Amniotic epithelial cell (primary cell): ENCODE results near the gene MAD2L1BP.

Experiments used
- DNase-seq: peaks from one replicate; pipeline ENCODE4 v3.0.0-alpha.2; 2010; ENCODE audit warnings: low read depth

MAD2L1BP gene

GRCh38 chr6:43667245-43668150, 31.9 kb downstream of the MAD2L1BP start:
- peak; percentile 41 for DNase-seq

- DNase-seq, result peak; percentile 37
These were observed 32.8 kb downstream of the MAD2L1BP start for GRCh38 chr6:43668151-43669028.

DNA sequence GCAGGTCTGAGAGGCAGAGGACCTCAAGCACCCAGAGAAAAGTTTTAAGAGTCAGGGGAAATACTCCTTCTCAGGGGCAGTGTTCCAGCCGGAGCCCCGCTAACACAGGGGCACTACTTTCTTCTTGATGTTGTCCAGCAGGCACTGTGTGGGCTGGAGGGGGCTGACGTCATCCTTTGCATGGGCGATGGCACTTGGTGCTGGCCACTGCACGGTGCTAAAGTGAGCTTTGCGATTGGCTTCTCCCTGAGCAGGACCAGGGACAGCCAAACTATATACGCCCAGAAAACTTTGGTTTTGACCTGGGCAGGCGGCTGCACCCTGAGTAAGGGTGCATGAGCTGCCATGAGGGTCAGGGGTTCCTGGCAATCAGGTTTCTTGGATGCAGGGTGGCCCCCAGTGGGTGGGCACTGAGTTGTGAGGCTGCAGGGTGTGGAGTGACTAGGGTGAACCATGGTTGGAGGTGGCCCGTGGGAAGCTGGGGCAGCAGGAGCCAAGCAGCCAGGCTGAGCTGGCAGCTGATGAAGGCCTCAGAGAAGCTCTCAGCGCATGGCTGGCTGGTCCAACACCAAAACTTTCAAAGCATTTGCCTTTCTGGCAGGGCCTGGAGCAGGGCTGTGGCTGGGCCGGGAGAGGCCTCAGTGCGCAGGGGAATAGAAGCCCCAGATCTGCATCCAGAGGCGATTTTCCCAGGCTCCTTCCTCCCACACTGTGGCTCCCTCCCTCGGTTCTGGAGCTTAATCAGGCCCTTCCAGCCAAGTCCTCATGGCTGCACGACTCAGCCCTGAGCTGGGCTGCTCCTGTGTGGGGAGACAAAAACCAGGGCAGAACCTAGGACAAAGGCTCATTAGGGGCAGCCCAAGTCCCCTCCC, 33.6 kb downstream of the MAD2L1BP start:
- DNase-seq, result peak; percentile 64

- no peak for DNase-seq
These were observed 34.4 kb downstream of the MAD2L1BP start for GRCh38 chr6:43669922-43670622.

GRCh38 chr6:43670623-43670986, 35.0 kb downstream of the MAD2L1BP start:
- DNase-seq, result no peak

GRCh38 chr6:43671011-43671800, 35.6 kb downstream of the MAD2L1BP start:
- no peak for DNase-seq

- DNase-seq, result no peak
These were observed 36.4 kb downstream of the MAD2L1BP start for GRCh38 chr6:43671801-43672690.

DNA sequence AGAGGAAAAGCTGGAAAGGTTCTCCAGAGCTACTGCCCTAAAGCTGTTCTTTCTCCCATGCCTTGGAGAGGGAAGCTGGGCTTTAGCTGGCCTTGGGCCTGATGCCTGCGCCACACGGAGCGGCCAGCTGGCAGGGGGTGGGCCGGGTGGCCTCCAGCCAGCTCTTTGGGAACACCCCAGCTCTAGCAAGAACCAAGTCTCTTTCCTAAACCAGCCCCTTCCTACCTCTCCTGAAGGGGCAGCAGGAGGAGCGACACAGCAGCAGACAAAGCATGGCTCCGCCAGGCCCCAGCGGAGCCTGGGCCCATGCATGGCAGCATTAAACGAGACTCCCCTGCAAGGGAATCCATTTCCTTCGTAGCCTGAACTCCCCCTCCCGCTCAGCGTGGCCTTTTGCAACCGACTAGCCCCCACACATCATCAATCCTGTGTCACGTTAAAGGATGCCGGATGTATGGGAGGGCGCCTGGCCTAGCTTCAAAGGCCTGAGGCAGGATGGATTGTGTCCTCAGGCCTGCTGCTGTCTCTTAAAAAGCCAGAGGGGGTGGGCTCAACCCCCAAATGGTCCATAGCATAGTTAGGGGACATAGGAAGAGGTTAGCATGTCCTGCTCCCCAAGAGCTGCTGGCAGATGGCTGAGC, 37.9 kb downstream of the MAD2L1BP start:
- DNase-seq, result no peak

- no peak for DNase-seq
These were observed 38.7 kb downstream of the MAD2L1BP start for GRCh38 chr6:43674291-43674690.

DNA sequence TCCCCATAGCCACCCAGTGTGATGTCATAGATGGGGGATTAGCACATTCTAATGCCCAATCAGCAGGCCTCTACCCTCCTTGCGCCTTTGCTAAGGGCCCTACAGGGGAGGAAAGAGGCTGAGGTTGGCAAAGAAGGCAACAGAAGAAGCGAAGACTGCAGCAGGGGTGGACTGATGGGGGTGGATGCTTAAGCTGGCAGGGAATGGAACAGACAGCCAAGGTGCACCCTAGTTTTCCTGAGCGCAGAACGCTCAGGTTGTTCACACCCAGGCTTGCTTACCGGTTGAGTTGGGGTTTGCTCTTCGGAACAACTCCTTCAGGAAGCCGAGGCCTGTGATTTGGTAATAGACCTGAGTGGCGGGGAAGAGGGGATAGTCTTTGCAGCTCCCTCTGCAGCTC, 39.3 kb downstream of the MAD2L1BP start:
- DNase-seq, result no peak

GRCh38 chr6:43676962-43677606, 41.4 kb downstream of the MAD2L1BP start:
- DNase-seq, result no peak

GRCh38 chr6:43677759-43678158, 42.1 kb downstream of the MAD2L1BP start:
- no peak for DNase-seq

GRCh38 chr6:43678341-43678740, 42.7 kb downstream of the MAD2L1BP start:
- no peak for DNase-seq

DNA sequence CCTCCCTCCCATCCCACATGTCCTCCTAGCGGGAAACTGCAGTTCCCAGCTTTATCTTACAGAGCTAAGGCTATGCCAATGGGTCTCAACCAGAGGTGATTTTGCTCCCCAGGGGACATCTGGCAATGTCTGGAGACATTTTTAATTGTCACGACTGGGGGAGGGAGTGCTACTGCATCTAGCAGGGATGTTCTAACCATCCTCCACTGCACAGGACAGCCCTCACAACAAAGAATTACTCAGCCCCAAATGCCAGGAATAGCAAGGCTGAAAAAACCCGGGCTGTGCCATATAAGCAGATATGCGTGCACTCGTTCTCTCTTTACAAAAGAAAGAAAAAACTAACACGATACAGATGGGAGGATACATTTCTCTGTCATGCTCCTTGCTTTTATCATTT, 43.4 kb downstream of the MAD2L1BP start:
- no peak for DNase-seq

DNA sequence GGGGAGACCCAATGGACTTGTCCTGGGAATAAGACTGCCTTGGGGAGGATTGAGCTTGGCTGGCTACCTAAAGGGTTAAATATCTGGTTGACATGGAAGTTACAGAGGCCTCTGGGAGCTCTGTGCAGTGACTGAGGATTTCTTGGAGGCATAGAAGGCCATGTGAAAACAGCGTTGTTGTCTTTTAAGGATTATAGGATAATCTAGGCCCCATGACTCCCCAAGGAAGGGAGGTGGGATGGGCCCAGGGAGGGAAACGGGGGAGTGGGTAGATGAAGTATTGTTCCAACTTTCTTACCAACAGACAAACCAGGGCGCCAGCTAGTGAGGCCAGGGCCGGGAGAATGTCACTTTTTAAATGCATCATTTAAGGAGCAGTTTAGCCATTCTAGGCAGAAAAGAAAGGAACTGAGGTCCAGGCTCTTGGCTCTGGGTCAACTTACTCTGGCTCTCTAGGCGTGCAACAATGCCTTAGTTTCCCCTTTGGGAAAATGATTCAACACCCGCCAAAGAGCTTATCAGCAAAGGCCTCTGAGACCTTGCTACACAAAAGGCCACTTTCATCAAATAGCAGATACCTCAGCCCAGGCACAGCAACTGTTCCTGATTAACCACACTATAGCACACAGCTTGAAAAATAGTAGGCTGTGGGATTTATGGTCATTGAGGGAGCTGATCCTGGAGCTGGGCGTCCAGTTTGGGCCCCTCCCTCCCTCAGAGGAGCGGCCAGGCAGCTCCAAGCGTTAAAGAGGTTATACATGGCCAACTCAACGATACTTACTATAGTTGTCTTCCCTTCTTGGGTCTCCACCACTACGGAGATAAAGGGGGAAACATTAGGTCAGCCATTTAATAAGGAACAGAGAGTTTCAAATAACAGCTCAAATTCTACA, 44.9 kb downstream of the MAD2L1BP start:
- no peak for DNase-seq

DNA sequence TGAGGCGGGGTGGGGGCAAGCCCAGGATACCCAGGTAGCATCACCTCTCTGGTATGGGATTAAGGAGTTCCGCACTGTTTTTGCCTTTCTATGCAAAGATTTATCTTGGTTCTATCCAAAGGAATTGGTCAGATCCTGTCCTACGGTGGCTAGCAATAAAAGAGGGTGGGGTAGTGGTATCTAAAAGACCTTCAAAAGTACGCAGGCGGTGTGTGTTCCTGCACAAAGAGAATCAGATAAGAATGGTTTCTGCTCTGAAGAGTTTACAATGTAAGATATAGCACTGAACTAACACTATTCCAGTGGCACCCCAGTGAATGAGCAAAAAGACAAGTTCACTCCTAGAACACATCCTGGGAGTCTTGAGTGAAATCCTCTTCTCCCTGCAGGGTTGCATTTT, 45.7 kb downstream of the MAD2L1BP start:
- no peak for DNase-seq

DNA sequence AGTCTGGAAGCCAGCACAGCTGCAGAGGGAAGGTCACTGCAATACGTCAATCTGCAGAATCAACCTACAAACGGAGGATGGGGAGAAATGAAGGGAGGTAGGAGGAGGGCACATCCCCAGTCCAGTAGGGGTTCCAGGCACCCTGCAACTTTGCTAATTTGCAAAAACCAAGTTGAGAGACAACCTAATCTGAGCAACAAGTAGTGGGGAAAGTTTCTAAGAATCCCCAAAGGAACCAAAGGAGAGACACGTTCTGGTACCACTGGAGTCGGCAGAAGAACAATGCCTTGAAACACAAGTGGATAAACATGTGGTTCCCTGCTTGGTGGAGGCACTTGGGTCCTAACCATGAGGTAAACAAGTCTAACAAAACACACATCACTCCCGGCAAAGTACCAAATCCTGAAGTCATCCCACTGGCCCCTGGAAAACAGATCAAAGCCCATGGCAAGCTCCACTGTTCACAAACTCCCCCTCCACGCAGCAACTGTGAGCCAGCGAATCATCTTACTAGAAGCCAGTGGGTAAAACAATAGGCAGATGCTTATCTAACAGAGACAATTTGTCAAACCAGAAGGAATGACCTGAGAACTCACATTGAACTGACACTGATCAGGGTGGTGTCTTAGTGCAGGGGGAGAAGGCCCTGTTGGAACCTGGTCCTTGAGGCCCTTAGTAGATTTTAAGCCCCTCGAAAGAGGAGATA, 47.2 kb downstream of the MAD2L1BP start:
- DNase-seq, result no peak
